ENCODE data around the gene CHKA.

CHKA gene

GRCh38 chr11:68036717-68037239, 84.4 kb downstream of the CHKA start:
- ATAC-seq (ENCODE audit: insufficient read depth, low read depth) (no peak), DNase-seq (no peak)
- peaks cover 23% of the 10 kb centered on the region for H3K4me1 ChIP-seq (ENCODE audit: insufficient read depth, low read length)
- H3K4me2 ChIP-seq (ENCODE audit: insufficient read depth, low read length), result no peak overlapping the region
- no peak overlapping the region for H2AFZ ChIP-seq (ENCODE audit: low read depth, low read length)
- H3K4me3 ChIP-seq (ENCODE audit: low read depth in 1 of 2, low read length in 2 of 2), result no peak overlapping the region
- peaks cover 17% of the 10 kb centered on the region for H4K20me1 ChIP-seq (ENCODE audit: insufficient read depth, low read length)
- no peak for TF ChIP-seq EZH2 (IDR thresholded peaks at IDR 0.05; ENCODE audit: borderline replicate concordance, low read depth, low read length, severe bottlenecking)
- TF ChIP-seq CTCF (IDR thresholded peaks at IDR 0.05; ENCODE audit: borderline replicate concordance, extremely low read depth, low read length, poor library complexity, severe bottlenecking), result no peak
- peaks cover 32% of the 10 kb centered on the region for H3K36me3 ChIP-seq (ENCODE audit: insufficient read depth, low read length)
- H3K79me2 ChIP-seq (ENCODE audit: insufficient read depth, low read length), result peaks cover 12% of the 10 kb centered on the region
- H3K9ac ChIP-seq (ENCODE audit: low read depth, low read length), result no peak overlapping the region
- H3K27me3 ChIP-seq (ENCODE audit: insufficient read depth, low read length, poor library complexity), result no peaks in the 10 kb centered on the region
- H3K9me3 ChIP-seq (ENCODE audit: insufficient read depth, low read length, severe bottlenecking), result no peaks in the 10 kb centered on the region
- no peak overlapping the region; the same call in 1 of the 2 replicates for H3K27ac ChIP-seq (ENCODE audit: low read length)

- H3K27ac ChIP-seq (ENCODE audit: low read length), result no peak overlapping the region
Measured at GRCh38 chr11:68036141-68036716, 85.0 kb downstream of the CHKA start.

GRCh38 chr11:68035266-68035876, 85.8 kb downstream of the CHKA start:
- Histone ChIP-seq H4K20me1 (ENCODE audit: insufficient read depth, low read length) (peaks cover 20% of the 10 kb centered on the region), H3K9me3 (ENCODE audit: insufficient read depth, low read length, severe bottlenecking) (no peaks in the 10 kb centered on the region), H3K36me3 (ENCODE audit: insufficient read depth, low read length) (peaks cover 32% of the 10 kb centered on the region), H3K4me2 (ENCODE audit: insufficient read depth, low read length) (no peak overlapping the region), H3K9ac (ENCODE audit: low read depth, low read length) (no peak overlapping the region), H3K4me1 (ENCODE audit: insufficient read depth, low read length) (peaks cover 26% of the 10 kb centered on the region), H3K27me3 (ENCODE audit: insufficient read depth, low read length, poor library complexity) (no peaks in the 10 kb centered on the region), H2AFZ (ENCODE audit: low read depth, low read length) (no peak overlapping the region), H3K79me2 (ENCODE audit: insufficient read depth, low read length) (peaks cover 23% of the 10 kb centered on the region), H3K27ac (ENCODE audit: low read length) (no peak overlapping the region), H3K4me3 (ENCODE audit: low read depth in 1 of 2, low read length in 2 of 2) (no peak overlapping the region)
- ATAC-seq (ENCODE audit: insufficient read depth, low read depth) (no peak), DNase-seq (no peak)
- TF ChIP-seq CTCF (IDR thresholded peaks at IDR 0.05; ENCODE audit: borderline replicate concordance, extremely low read depth, low read length, poor library complexity, severe bottlenecking) (no peak), EZH2 (IDR thresholded peaks at IDR 0.05; ENCODE audit: borderline replicate concordance, low read depth, low read length, severe bottlenecking) (no peak)

More at GRCh38 chr11:68036141-68036716, 85.0 kb downstream of the CHKA start:
- Histone ChIP-seq H3K9me3 (ENCODE audit: insufficient read depth, low read length, severe bottlenecking) (no peaks in the 10 kb centered on the region), H4K20me1 (ENCODE audit: insufficient read depth, low read length) (peaks cover 20% of the 10 kb centered on the region), H3K27me3 (ENCODE audit: insufficient read depth, low read length, poor library complexity) (no peaks in the 10 kb centered on the region), H3K79me2 (ENCODE audit: insufficient read depth, low read length) (peaks cover 18% of the 10 kb centered on the region), H2AFZ (ENCODE audit: low read depth, low read length) (no peak overlapping the region), H3K4me2 (ENCODE audit: insufficient read depth, low read length) (no peak overlapping the region), H3K4me1 (ENCODE audit: insufficient read depth, low read length) (peaks cover 28% of the 10 kb centered on the region), H3K36me3 (ENCODE audit: insufficient read depth, low read length) (peaks cover 32% of the 10 kb centered on the region), H3K4me3 (ENCODE audit: low read depth in 1 of 2, low read length in 2 of 2) (no peak overlapping the region), H3K9ac (ENCODE audit: low read depth, low read length) (no peak overlapping the region)
- no peak for DNase-seq
- no peak for ATAC-seq (ENCODE audit: insufficient read depth, low read depth)
- no peak for TF ChIP-seq CTCF (IDR thresholded peaks at IDR 0.05; ENCODE audit: borderline replicate concordance, extremely low read depth, low read length, poor library complexity, severe bottlenecking)
- TF ChIP-seq EZH2 (IDR thresholded peaks at IDR 0.05; ENCODE audit: borderline replicate concordance, low read depth, low read length, severe bottlenecking), result no peak

Data from DND-41 (cell line).